Gastroesophageal sphincter (tissue), 3 donors: Measurements from ENCODE around the gene WDFY3.

ENCODE experiments used
- POLR2A ChIP-seq, 2 donors: fragments of 450-650 bp; IDR thresholded peaks; one replicate each; pipeline ENCODE4 v1.6.1; 2017; ENCODE audit warnings: antibody characterized with exemption in 2 of 2, mild to moderate bottlenecking in 2 of 2, moderate library complexity in 1 of 2
- POLR2AphosphoS5 ChIP-seq: sonication (generic); formaldehyde crosslinking; IDR thresholded peaks from one replicate; pipeline ENCODE4 v1.6.1; 2017; ENCODE audit warnings: antibody characterized with exemption
- TF ChIP-seq, protein P1 (sequence below), 4 experiments: fragments of 200-600 bp in 2 of 4; fragments of 450-650 bp in 2 of 4; sonication (generic) in 1 of 4; IDR thresholded peaks; one replicate each; pipeline ENCODE4 v1.5.1; 2017 to 2019; ENCODE audit warnings: antibody characterized with exemption in 4 of 4, mild to moderate bottlenecking in 2 of 4, moderate library complexity in 2 of 4

DNA sequence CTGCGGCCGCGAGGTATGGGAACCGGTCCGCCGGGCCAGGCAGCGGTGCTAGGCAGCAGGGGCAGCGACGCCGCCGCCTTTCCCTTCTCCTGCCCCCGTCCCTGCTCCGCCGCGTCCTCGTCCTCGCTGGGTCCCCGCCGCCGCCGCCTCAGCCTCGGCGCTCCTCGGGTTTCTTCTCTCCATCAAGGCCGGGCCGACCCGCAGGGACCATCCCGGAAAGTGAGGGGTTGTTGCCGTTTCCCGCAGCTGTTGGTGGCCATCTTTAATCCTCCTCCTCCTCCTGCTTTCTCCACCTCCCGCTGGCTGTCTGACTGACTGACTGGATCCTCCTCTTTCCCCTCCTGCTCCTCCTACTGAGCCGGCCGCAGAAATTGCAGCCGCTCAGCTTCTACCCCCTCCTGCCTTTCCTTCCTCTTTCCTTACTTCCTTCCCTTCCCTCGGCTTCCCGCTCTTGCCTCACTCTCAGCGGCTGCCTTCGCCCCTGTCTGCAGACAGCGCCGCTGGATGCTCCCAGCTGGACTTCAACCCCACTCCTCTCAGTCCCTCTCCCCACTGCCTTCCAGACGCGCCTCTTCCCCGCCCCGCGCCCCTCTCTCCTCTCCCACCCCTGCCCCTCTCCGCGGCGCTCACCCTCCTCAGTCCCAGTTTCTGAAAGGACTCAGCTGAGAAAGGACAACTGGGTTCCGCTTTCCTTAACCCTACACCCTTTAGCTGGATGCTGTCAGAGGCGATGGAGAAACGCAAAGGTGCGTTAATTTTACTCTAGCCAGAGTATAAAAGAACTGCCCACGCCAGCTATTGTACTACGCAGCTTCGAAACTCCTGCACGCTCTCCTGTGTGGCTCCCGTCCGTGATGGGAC, at the start of gene WDFY3:
- TF ChIP-seq, protein P1, sequence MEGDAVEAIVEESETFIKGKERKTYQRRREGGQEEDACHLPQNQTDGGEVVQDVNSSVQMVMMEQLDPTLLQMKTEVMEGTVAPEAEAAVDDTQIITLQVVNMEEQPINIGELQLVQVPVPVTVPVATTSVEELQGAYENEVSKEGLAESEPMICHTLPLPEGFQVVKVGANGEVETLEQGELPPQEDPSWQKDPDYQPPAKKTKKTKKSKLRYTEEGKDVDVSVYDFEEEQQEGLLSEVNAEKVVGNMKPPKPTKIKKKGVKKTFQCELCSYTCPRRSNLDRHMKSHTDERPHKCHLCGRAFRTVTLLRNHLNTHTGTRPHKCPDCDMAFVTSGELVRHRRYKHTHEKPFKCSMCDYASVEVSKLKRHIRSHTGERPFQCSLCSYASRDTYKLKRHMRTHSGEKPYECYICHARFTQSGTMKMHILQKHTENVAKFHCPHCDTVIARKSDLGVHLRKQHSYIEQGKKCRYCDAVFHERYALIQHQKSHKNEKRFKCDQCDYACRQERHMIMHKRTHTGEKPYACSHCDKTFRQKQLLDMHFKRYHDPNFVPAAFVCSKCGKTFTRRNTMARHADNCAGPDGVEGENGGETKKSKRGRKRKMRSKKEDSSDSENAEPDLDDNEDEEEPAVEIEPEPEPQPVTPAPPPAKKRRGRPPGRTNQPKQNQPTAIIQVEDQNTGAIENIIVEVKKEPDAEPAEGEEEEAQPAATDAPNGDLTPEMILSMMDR (IDR thresholded peaks at IDR 0.05) = peak in 1 of 4 experiments; percentile 32
- TF ChIP-seq POLR2A (IDR thresholded peaks at IDR 0.05) (peak; percentile 37 to 51), POLR2AphosphoS5 (peak; percentile 63)
